HG02798 (cell line): Measurements from ENCODE around the gene TENT5A.
A peak's percentile ranks its signal among the peaks of the same experiment; 100 is the strongest.

Source experiments
- ATAC-seq: cut with Tn5 transposase; IDR thresholded peaks from one replicate; pipeline ENCODE4 v1.9.1; 2021; ENCODE audit warnings: mild to moderate bottlenecking; ENCODE audit not compliant: unreplicated experiment, poor library complexity

TENT5A gene

GRCh38 chr6:81720427-81720826, 32.1 kb downstream of the TENT5A start:
- ATAC-seq, result no peak

- ATAC-seq, result no peak
Measured at GRCh38 chr6:81718126-81718525, 34.4 kb downstream of the TENT5A start.

GRCh38 chr6:81714684-81715083, 37.8 kb downstream of the TENT5A start:
- no peak for ATAC-seq

- ATAC-seq, result no peak
Measured at GRCh38 chr6:81713205-81713604, 39.3 kb downstream of the TENT5A start.

- ATAC-seq, result no peak
Measured at GRCh38 chr6:81708113-81708699, 44.3 kb downstream of the TENT5A start.

GRCh38 chr6:81704700-81705099, 47.8 kb downstream of the TENT5A start:
- ATAC-seq, result no peak

- ATAC-seq, result no peak
Measured at GRCh38 chr6:81700414-81700813, 52.1 kb downstream of the TENT5A start.

GRCh38 chr6:81697559-81697958, 54.9 kb downstream of the TENT5A start:
- ATAC-seq, result no peak

- peak; percentile 89 for ATAC-seq
Measured at GRCh38 chr6:81696524-81696923, 56.0 kb downstream of the TENT5A start.
